ENCODE data around the gene FER.
"Not testable (repeated sequence)": the region's sequence is repeated elsewhere in the genome, so short reads cannot be mapped to it uniquely, and the experiment has no call there.

FER gene

GRCh38 chr5:109113608-109114007 is 365.9 kb downstream of the FER start:
- no peak for DNase-seq (ENCODE audit: low read depth in 2 of 2)

GRCh38 chr5:109121225-109121624 is 373.5 kb downstream of the FER start:
- no peak for DNase-seq (ENCODE audit: low read depth in 2 of 2)

- no peak for DNase-seq (ENCODE audit: low read depth in 2 of 2)
Observed at GRCh38 chr5:109125755-109126429, 378.2 kb downstream of the FER start.

- DNase-seq (ENCODE audit: low read depth in 2 of 2), result no peak
Observed at GRCh38 chr5:109126481-109126880, 378.8 kb downstream of the FER start.

- DNase-seq (ENCODE audit: low read depth in 2 of 2), result no peak
Observed at GRCh38 chr5:109136906-109137305, 389.2 kb downstream of the FER start.

- DNase-seq (ENCODE audit: low read depth in 2 of 2), result no peak
Observed at GRCh38 chr5:109141222-109142200, 393.8 kb downstream of the FER start.

GRCh38 chr5:109143031-109143430 is 395.3 kb downstream of the FER start:
- DNase-seq (ENCODE audit: low read depth in 2 of 2), result no peak

- DNase-seq (ENCODE audit: low read depth in 2 of 2), result no peak
Observed at GRCh38 chr5:109145139-109145538, 397.4 kb downstream of the FER start.

- DNase-seq (ENCODE audit: low read depth in 2 of 2), result no peak
Observed at GRCh38 chr5:109146591-109146990, 398.9 kb downstream of the FER start.

- DNase-seq (ENCODE audit: low read depth in 2 of 2), result no peak
Observed at GRCh38 chr5:109152565-109152964, 404.9 kb downstream of the FER start.

GRCh38 chr5:109155625-109156024 is 407.9 kb downstream of the FER start:
- no peak for DNase-seq (ENCODE audit: low read depth in 2 of 2)

GRCh38 chr5:109156885-109157284 is 409.2 kb downstream of the FER start:
- DNase-seq (ENCODE audit: low read depth in 2 of 2), result no peak

- no peak for DNase-seq (ENCODE audit: low read depth in 2 of 2)
Observed at GRCh38 chr5:109160468-109160867, 412.8 kb downstream of the FER start.

GRCh38 chr5:109161914-109162683 is 414.4 kb downstream of the FER start:
- no peak for DNase-seq (ENCODE audit: low read depth in 2 of 2)

GRCh38 chr5:109163336-109163735 is 415.6 kb downstream of the FER start:
- no peak for DNase-seq (ENCODE audit: low read depth in 2 of 2)

- no peak for DNase-seq (ENCODE audit: low read depth in 2 of 2)
Observed at GRCh38 chr5:109164001-109164400, 416.3 kb downstream of the FER start.

GRCh38 chr5:109167586-109167985 is 419.9 kb downstream of the FER start:
- DNase-seq (ENCODE audit: low read depth in 2 of 2), result no peak

GRCh38 chr5:109168151-109168550 is 420.5 kb downstream of the FER start:
- no peak for DNase-seq (ENCODE audit: low read depth in 2 of 2)

- DNase-seq (ENCODE audit: low read depth in 2 of 2), result no peak
Observed at GRCh38 chr5:109170629-109171350, 423.1 kb downstream of the FER start.

GRCh38 chr5:109171437-109172073 is 423.9 kb downstream of the FER start:
- DNase-seq (ENCODE audit: low read depth in 2 of 2), result not testable (repeated sequence)

Data from stimulated activated CD4-positive, alpha-beta T cell treated with anti-CD3 and anti-CD28 coated beads, Interleukin-12 subunit alpha, Interleukin-12 subunit beta, amount 100 ng/mL, for 24 hours (primary cell).